Stimulated activated CD4-positive, alpha-beta T cell treated with anti-CD3 and anti-CD28 coated beads, Interleukin-15, amount 100 ng/mL, for 48 hours (primary cell): ENCODE results near the gene EIF5AL1.
"Not testable (repeated sequence)": the region's sequence is repeated elsewhere in the genome, so short reads cannot be mapped to it uniquely, and the experiment has no call there.

ENCODE experiments used
- DNase-seq, 2 donors: peaks; one replicate each; pipeline ENCODE4 v3.0.0-alpha.2; 2020; ENCODE audit warnings: low read depth in 2 of 2

EIF5AL1 gene

DNA sequence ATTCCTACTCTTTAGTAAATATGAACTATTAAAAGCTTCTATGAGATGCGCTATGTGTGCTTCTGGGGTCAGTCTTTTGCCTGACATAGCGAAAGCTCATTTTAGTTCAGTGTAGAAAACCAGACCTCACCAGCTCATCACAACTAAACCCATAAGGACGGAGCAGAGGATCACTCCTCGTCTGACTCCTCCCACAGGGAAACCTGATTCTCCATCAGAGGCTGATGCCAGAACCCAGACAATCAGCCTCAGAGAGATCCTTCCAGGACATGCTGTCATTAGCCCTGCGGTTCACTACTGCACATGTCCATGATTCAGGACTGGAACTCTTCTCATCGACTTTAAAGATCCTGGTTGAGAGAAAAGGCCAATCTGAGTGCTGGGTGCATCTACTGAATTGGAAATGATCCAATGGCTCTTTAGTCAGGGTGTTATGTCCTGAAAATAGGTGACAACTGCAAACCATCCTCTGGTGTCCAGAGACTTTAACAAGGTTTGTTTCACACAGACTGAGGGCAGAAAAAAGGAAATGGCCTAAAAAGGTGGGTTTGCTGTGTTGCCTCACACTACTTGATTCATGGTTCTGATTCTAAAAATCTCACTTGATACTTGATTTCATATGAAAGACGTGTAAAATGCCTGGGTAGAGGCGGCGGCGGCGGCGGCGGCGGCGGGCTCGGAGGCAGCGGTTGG is at the start of gene EIF5AL1:
TSS of gene EIF5AL1 (plus strand) at position 643 of the 693 bp plus-strand sequence. CDS start 117 bp downstream, outside the sequence.
- DNase-seq = not testable (repeated sequence)

- DNase-seq = no peak
These were observed 48.5 kb upstream of the EIF5AL1 start for GRCh38 chr10:79463578-79464496.

DNA sequence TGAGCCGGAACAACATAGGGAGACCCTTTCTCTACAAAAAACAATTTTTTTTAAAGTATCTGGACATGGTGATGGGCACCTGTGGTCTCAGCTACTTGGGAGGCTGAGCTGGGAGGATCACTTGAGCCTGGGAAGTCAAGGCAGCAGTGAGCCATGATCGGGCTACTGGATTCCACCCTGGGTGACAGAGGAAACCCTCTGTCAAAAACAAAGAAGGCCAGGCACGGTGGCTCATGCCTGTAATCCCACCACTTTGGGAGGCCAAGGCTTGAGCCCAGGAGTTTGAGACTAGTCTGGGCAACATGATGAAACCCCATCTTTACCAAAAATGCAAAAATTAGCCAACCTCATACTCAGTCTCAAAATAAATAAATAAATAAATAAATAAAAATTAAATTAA is 47.0 kb upstream of the EIF5AL1 start:
- no peak for DNase-seq

GRCh38 chr10:79468015-79468560 is 44.2 kb upstream of the EIF5AL1 start:
- no peak for DNase-seq

DNA sequence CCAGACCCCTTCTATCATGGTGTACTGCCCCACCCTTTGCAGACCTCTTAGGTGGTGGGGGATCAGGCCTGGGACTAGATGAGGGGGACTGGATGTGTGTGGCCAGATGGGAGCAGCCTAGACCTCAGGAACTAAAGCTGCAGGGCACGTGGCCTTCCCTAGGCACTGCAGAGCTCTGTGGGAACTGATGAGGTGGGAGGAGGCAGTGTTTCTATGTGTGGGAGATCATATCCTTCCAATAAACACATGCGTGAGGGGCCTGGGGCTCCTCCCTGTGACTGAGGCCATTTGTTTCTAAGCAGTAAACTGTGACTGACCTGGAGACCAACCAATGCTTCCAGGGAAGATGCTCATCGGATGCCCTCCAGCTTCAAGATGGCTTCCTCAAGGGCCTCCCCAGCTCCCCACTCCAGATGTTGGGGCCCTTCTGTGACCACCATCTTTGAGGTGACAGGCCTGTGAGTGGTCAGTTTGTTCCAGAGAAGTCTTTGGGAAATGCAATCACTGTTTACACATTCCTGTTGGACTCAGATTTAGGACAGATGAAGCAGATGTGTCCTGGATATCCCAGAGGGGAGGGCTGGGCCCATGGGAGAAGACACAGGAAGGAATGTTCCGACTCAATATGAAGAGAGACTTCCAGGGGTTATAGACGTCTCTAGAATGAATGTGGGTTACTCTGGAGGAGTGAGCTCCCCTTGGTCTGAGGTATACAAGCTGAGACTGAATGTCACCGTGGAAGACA is 43.3 kb upstream of the EIF5AL1 start:
- no peak for DNase-seq

GRCh38 chr10:79470096-79470495 is 42.2 kb upstream of the EIF5AL1 start:
- no peak for DNase-seq

GRCh38 chr10:79471776-79472175 is 40.6 kb upstream of the EIF5AL1 start:
- no peak for DNase-seq

DNA sequence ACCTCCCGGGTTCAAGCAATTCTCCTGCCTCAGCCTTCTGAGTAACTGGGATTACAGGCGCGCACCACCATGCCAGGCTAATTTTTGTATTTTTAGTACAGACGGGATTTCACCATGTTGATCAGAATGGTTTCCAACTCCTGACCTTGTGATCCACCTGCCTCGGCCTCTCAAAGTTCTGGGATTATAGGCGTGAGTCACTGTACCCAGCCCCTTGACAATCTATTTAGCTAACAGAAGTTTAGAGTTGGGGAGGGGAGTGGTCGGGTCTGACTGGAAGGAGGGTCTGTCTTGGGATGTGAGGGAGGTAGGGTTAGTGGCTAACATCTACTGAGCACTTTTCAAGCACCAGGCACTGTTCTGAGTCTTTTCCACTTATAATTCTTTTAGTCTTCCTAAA is 39.9 kb upstream of the EIF5AL1 start:
- DNase-seq = no peak

DNA sequence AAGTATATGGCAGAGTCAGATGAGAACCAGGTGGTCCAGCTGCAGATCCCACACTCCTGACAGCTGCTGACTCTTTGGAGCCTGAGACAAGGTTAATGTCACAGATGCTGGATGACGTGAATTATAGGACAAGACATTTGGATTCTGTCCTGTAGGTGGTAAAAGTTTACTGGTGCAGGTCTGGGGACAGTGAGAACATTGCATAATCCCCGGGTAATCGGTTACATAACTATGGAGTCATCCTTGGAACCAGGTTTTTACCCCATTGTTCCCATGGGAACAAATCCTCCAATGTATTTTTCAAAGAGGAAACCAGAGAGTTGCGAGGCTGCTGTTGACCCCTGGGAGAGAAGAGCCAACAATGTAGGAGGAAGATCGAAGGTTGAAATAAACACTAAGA is 39.4 kb upstream of the EIF5AL1 start:
- no peak for DNase-seq

DNA sequence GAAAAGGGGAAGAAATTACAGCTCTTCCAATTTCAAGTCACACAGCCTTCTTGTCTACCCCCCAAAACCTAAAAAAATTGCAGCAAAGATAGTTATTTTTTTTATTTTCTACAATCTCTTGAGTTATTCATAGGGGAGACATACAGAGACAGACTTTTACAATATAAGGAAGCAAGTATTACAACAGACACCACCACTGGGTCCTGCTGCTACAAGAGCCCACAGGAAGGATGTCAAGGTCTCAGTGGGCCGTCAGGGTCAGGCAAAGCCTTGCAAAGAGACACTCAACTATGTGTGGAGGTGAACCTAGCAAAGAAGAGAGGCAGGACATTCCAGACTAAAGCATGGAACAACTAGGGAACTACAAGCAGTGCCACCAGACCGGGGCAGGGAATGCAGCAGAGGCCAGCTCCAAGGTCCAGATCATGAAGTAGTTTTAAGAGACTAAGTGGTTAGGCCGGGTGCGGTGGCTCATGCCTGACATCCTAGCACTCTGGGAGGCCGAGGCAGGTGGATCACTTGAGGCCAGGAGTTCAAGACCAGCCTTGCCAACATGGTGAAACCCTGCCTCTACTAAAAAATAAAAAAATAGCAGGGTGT is 38.7 kb upstream of the EIF5AL1 start:
- no peak for DNase-seq

- no peak for DNase-seq
These were observed 37.1 kb upstream of the EIF5AL1 start for GRCh38 chr10:79475119-79475653.

DNA sequence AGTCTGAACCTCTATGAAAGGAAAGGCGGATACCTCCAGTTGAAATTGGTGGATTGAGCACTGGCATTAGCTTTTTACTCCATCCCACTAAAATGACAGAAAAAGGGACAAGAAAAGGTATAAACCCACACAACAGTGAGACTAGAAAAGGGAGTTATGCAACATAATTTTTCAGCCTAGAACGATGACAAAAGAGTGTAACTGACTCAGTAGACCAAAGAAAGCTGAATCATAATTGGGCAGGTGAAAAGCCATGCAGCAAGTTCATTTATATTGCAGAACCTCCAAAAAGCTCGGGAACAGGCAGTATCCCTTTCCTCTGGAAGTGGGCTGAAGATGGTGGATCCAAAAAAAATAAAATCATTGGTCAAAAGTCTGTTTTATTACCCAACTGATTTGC is 36.5 kb upstream of the EIF5AL1 start:
- DNase-seq = no peak

- DNase-seq = no peak
These were observed 35.7 kb upstream of the EIF5AL1 start for GRCh38 chr10:79476645-79477044.

- no peak for DNase-seq
These were observed 34.9 kb upstream of the EIF5AL1 start for GRCh38 chr10:79477456-79477855.

DNA sequence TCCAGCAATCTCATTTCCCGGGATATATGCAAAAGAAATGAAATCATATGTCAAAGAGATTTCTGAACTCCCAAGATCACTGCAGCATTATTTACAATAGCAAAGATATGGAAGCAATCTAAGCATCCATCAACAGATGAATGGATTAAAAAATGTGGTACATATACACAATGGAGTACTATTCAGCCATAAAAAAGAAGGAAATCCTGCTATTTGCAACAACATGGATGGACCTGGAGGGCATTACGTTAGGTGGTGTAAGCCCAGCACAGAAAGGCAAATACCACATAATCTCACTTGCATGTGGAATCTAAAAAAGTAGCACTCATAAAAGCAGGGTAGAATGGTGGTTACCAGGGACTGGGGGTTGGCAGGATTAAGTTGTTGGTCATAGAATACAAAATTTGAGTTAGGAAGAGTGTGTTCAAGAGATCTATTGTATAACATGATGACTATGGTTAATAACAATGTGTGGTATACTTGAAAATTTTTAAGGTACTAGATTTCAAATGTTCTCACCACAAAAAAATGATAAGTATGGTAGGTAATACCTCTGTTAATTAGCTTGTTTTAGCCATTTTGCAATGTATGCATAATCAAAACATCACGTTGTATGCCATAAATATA is 32.9 kb upstream of the EIF5AL1 start:
- no peak for DNase-seq

DNA sequence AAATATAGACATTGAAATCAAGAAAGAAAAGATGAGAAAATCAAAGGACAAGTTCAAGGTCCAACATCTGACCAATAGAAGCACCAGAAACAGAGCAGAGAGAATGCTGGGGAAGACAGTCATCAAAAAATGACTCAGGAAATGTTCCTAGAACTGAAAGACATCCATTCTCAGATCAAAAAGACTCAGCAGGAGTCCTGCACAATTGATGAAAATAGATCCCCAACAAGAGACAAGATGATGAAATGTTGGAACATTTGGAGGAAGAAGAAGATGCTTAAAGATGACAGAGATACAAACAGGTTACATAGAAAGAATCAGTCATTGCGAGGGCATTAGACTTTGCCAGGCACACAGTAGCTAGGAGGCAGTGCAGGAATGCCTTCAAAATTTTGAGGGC is 30.0 kb upstream of the EIF5AL1 start:
- no peak for DNase-seq

GRCh38 chr10:79482741-79483140 is 29.6 kb upstream of the EIF5AL1 start:
- DNase-seq = no peak

GRCh38 chr10:79483299-79483698 is 29.0 kb upstream of the EIF5AL1 start:
- no peak for DNase-seq

- no peak for DNase-seq
These were observed 28.4 kb upstream of the EIF5AL1 start for GRCh38 chr10:79483948-79484347.

- no peak for DNase-seq
These were observed 27.9 kb upstream of the EIF5AL1 start for GRCh38 chr10:79484476-79484875.
